Ovary (tissue), 9 donors: ENCODE measurements around the gene SLC7A14. TPM values are rescaled to one million over a fixed set of nuclear protein-coding genes. Genes with fewer than 3 reads are reported as not detected.

ENCODE experiments used
- DNase-seq, 5 donors: peaks; one replicate each; pipeline ENCODE4 v3.0.0-alpha.2; 2019 to 2020
- H3K27ac ChIP-seq, 2 donors: fragments of 200-600 bp; one replicate each; pipeline versions ENCODE4 v1.5.1 to v1.8.0; 2019 to 2022
- H3K27me3 ChIP-seq: fragments of 200-600 bp; one replicate; pipeline ENCODE4 v1.8.0; 2022
- H3K36me3 ChIP-seq: fragments of 200-600 bp; sonication (generic); one replicate; pipeline ENCODE4 v1.5.1; 2019
- H3K4me1 ChIP-seq: one replicate; pipeline ENCODE4 v1.8.1; 2013; ENCODE audit warnings: mild to moderate bottlenecking, moderate library complexity; ENCODE audit not compliant: insufficient read depth
- H3K4me3 ChIP-seq: fragments of 200-600 bp; sonication (generic); one replicate; pipeline ENCODE4 v1.5.1; 2017
- H3K9me3 ChIP-seq, 2 donors: fragments of 200-600 bp in 1 of 2; sonication (generic) in 1 of 2; one replicate each; pipeline versions ENCODE4 v1.5.1 to v1.8.1; 2013 to 2019; ENCODE audit warnings: mild to moderate bottlenecking in 1 of 2, moderate library complexity in 1 of 2
- CTCF ChIP-seq, 3 donors: fragments of 450-650 bp in 2 of 3; fragments of 200-600 bp in 1 of 3; IDR thresholded peaks; one replicate each; pipeline versions ENCODE4 v1.5.1 to v1.8.0; 2016 to 2022; ENCODE audit warnings: antibody characterized with exemption in 3 of 3, mild to moderate bottlenecking in 1 of 3
- EP300 ChIP-seq: sonication (generic); formaldehyde crosslinking; IDR thresholded peaks from one replicate; pipeline ENCODE4 v1.6.1; 2017; ENCODE audit warnings: antibody characterized with exemption
- POLR2A ChIP-seq: fragments of 450-650 bp; IDR thresholded peaks from one replicate; pipeline ENCODE4 v1.6.1; 2017; ENCODE audit warnings: antibody characterized with exemption, mild to moderate bottlenecking, moderate library complexity
- WGBS, 3 donors: extraction: QIAGEN DNeasy Blood & Tissue Kit in 1 of 3; methylation state at CpG; one replicate each; pipeline versions ENCODE4 v1.1.5 to v1.1.7; 2013 to 2017; 5-methylcytosine and 5-hydroxymethylcytosine counted together
- intact Hi-C, 4 donors: fragments of 100-400 bp; cut with DNase I; formaldehyde crosslinking; loops; one replicate each; pipeline versions ENCODE4 v1.11.0 to v1.15.1; 2022 to 2023
- polyA plus RNA-seq, 2 donors: library from polyadenylated mRNA; stranded (reverse); fragments of 200-250 nt in 1 of 2; fragments of 350-450 nt in 1 of 2; fragmentation: Illumina TruSeq in 1 of 2; extraction: RNeasy Lipid Tissue Mini Kit (QIAGEN cat#74804) in 1 of 2; gene quantifications; one replicate each; pipeline ENCODE4 v1.2.3, GENCODE V29; 2013 to 2014
- total RNA-seq, 7 donors: library from RNA; depleted of rRNA in 2 of 7; stranded (reverse); fragments of >200 nt in 2 of 7; fragmentation: NEBNext Ultra II Directional in 3 of 7; extraction: Animal tissue kit (Norgen Biotek cat#: 25700) in 3 of 7; gene quantifications; one replicate each; pipeline versions ENCODE4 v1.1.0 to v1.2.4, GENCODE V29; 2016 to 2023
- donor health status: DM: no; HTN: no; CAD: no; lungs with moderate emphysema.
- donor health status: DM: no; HTN: no; CAD: no.
- donor health status: Bipolar disorder and iron deficiency.
- donor health status: DM: yes; HTN: yes; CAD: no.
- donor health status: DM: no; HTN: no; CAD: no.
- donor health status: DM: yes; HTN: yes; CAD: no.

SLC7A14 gene
- total and polyA plus RNA-seq, 9 donors = under 0.01 to 0.20 (median 0.03) TPM; not detected in 2

DNA sequence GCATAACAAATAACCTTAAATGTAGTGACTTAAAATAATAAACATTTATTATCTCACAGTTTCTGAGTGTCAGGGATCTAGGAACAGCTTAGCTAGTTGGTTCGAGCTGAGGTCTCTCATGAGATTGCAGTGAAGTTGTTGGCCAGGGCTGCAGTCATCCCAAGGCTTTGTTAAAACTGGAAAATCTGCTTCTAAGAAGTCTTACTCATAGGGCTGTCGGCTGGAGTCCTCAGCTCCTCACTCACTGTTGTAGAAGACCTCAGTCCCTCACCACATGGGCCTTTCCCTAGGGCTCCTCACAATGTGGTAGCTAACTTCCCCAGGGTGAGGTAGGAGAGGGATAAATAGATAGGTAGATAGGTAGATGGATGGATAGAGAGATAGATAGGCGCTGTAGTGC is 20.8 kb upstream of the SLC7A14 start:
- TF ChIP-seq CTCF (IDR thresholded peaks at IDR 0.05) (no peak), EP300 (no peak), POLR2A (no peak)
- Histone ChIP-seq H3K27me3 (no peaks in the 10 kb centered on the region), H3K9me3 (no peaks in the 10 kb centered on the region), H3K4me1 (no peaks in the 10 kb centered on the region), H3K27ac (no peak overlapping the region), H3K4me3 (no peak overlapping the region), H3K36me3 (no peaks in the 10 kb centered on the region)
- DNase-seq = no peak
- intact Hi-C loops = no loop called here
- 61 to 78% (median 63%) methylated on average over 3 of the region's 3 CpGs for WGBS, 3 donors

DNA sequence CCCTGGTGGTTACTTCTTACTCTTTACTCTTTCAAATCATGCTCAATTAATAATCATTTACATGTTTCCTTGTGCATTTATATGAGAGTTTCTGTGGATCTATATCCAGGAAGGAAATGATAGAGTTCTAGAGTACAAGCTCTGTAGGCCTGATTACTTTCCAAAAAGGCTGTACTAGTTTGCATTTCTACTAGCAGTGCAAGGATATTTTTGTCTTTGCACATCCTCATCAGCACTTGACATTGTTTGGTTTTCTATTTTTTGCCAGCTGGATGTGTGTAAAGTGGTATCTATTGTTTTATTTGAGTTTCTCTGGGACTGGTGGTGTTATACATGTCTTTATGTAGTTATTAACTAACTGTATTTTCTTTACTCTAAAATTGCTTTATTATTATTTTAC is 19.6 kb upstream of the SLC7A14 start:
- intact Hi-C loops = no loop called here
- no peak overlapping the region for H3K4me3 ChIP-seq
- no peak for DNase-seq
- H3K36me3 ChIP-seq = no peaks in the 10 kb centered on the region
- H3K27me3 ChIP-seq = no peaks in the 10 kb centered on the region
- H3K9me3 ChIP-seq = no peaks in the 10 kb centered on the region
- no peaks in the 10 kb centered on the region for H3K4me1 ChIP-seq
- no peak for TF ChIP-seq POLR2A
- no peak overlapping the region for H3K27ac ChIP-seq

DNA sequence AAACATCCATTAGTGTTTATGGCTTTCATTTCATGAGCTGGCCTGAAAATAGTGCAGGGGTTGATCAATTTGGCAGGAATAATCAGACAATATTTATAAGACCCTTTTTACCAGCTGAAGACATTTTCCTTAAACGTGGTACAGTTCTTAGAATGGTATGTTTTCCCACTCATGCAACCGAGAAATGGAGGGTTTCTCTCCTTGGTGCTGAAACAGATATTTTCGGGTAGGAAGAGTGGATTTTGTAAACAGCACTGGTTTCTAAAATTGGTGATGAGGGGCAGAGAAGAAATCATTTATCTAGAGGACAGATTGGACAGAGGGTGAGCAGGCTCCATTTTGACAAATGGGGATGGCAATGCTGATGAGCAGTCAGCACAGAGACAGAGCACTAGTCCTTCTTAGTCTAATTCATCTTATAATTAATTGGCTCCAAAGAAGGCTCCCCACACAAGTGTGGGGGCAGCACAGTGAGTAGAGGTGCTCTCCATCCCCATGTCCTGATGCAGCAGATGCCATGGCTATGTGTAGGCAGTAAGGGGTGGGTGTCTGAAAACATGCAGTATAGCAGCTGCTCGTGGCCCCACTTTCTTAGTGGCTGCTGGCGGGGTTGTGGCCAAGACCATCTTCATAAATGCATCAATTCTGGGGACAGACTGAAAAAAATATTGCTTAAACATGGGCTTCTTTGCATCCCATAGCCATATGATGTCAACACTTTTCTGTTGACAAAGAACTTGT is 18.1 kb upstream of the SLC7A14 start:
- H3K4me3 ChIP-seq = no peak overlapping the region
- no peak overlapping the region for H3K27ac ChIP-seq
- TF ChIP-seq CTCF (IDR thresholded peaks at IDR 0.05) (no peak), EP300 (no peak), POLR2A (no peak)
- no peaks in the 10 kb centered on the region for H3K9me3 ChIP-seq
- intact Hi-C loops = no loop called here
- DNase-seq = no peak
- no peaks in the 10 kb centered on the region for H3K4me1 ChIP-seq
- 39 to 41% (median 40%) methylated on average over 5 of the region's 5 CpGs for WGBS, 3 donors
- no peaks in the 10 kb centered on the region for H3K27me3 ChIP-seq
- no peaks in the 10 kb centered on the region for H3K36me3 ChIP-seq

- TF ChIP-seq POLR2A (no peak), EP300 (no peak), CTCF (IDR thresholded peaks at IDR 0.05) (no peak)
- H3K27ac ChIP-seq = no peak overlapping the region
- no peak overlapping the region for H3K4me3 ChIP-seq
- H3K27me3 ChIP-seq = no peaks in the 10 kb centered on the region
- no peaks in the 10 kb centered on the region for H3K9me3 ChIP-seq
- 93 to 100% (median 96%) methylated on average over 1 of the region's 1 CpG for WGBS, 3 donors
- no peaks in the 10 kb centered on the region for H3K36me3 ChIP-seq
- intact Hi-C loops = no loop called here
- no peaks in the 10 kb centered on the region for H3K4me1 ChIP-seq
- DNase-seq = no peak
Observed at GRCh38 chr3:170602556-170602955, 16.7 kb upstream of the SLC7A14 start.

GRCh38 chr3:170600005-170600624 is 14.2 kb upstream of the SLC7A14 start:
- intact Hi-C loops = no loop called here
- no peaks in the 10 kb centered on the region for H3K27me3 ChIP-seq
- no peak overlapping the region for H3K27ac ChIP-seq
- no peak overlapping the region for H3K4me3 ChIP-seq
- no peak for TF ChIP-seq CTCF (IDR thresholded peaks at IDR 0.05)
- no peak for TF ChIP-seq POLR2A
- TF ChIP-seq EP300 = no peak
- no peaks in the 10 kb centered on the region for H3K36me3 ChIP-seq
- no peaks in the 10 kb centered on the region for H3K9me3 ChIP-seq
- H3K4me1 ChIP-seq = no peaks in the 10 kb centered on the region
- no peak for DNase-seq
- 42 to 50% (median 44%) methylated on average over 4 of the region's 4 CpGs for WGBS, 3 donors
